A549 (cell line): ENCODE data around the gene PDF.

Source experiments
- BCL3 ChIP-seq: fragments of >200 bp; sonication (Bioruptor Twin); formaldehyde crosslinking; IDR thresholded peaks from 3 replicates; pipeline ENCODE4 v1.6.1; 2016
- CTCF ChIP-seq: fragments of >200 bp; sonication (Bioruptor Twin); formaldehyde crosslinking; IDR thresholded peaks from 3 replicates; pipeline ENCODE4 v1.5.1; 2016
- JUNB ChIP-seq: fragments of >200 bp; sonication (Bioruptor Twin); formaldehyde crosslinking; IDR thresholded peaks from 2 replicates; pipeline ENCODE4 v1.6.1; 2016
- KDM5A ChIP-seq: fragments of 200-600 bp; sonication (generic); IDR thresholded peaks from 2 replicates; pipeline ENCODE4 v1.6.1; 2016; ENCODE audit warnings: antibody characterized with exemption, mild to moderate bottlenecking
- MAFK ChIP-seq: fragments of 450-650 bp; IDR thresholded peaks from 2 replicates; pipeline ENCODE4 v1.6.1; 2014; ENCODE audit not compliant: partially characterized antibody
- MAX ChIP-seq: IDR thresholded peaks from 2 replicates; pipeline ENCODE4 v1.6.1; 2012
- PBX3 ChIP-seq: IDR thresholded peaks from 2 replicates; pipeline ENCODE4 v1.6.1; 2012
- POLR2A ChIP-seq: IDR thresholded peaks from 2 replicates; pipeline ENCODE4 v1.6.1; 2012; ENCODE audit warnings: mild to moderate bottlenecking, low read length
- POLR2AphosphoS2 ChIP-seq: conservative IDR thresholded peaks from 2 replicates; pipeline ENCODE4 v1.6.1; 2012; ENCODE audit warnings: low read length, improper control_type of control experiment, inconsistent platforms
- RAD21 ChIP-seq, 2 experiments: fragments of >200 bp in 1 of 2; sonication (Bioruptor Twin) in 1 of 2; formaldehyde crosslinking in 1 of 2; IDR thresholded peaks in 1 of 2; conservative IDR thresholded peaks in 1 of 2; 2 replicates in 1 of 2; 3 replicates in 1 of 2; pipeline ENCODE4 v1.6.1; 2012 to 2018; ENCODE audit warnings: inconsistent platforms in 1 of 2
- REST ChIP-seq: fragments of 200-600 bp; sonication (generic); IDR thresholded peaks from 2 replicates; pipeline ENCODE4 v1.6.1; 2016; ENCODE audit warnings: antibody characterized with exemption, mild to moderate bottlenecking, moderate library complexity
- RFX5 ChIP-seq: fragments of 450-650 bp; IDR thresholded peaks from 2 replicates; pipeline ENCODE4 v1.7.1; 2014; ENCODE audit warnings: antibody characterized with exemption, mild to moderate bottlenecking, moderate library complexity
- SMC3 ChIP-seq: fragments of >200 bp; sonication (Bioruptor Twin); formaldehyde crosslinking; IDR thresholded peaks from 3 replicates; pipeline ENCODE4 v1.6.1; 2018; ENCODE audit warnings: inconsistent platforms
- TP53 ChIP-seq: fragments of 250-450 bp; sonication (Bioruptor Pico); IDR thresholded peaks from 2 replicates; pipeline ENCODE4 v1.5.0; 2021; ENCODE audit warnings: mild to moderate bottlenecking, moderate library complexity

GRCh38 chr16:69277413-69277812 is 53.0 kb downstream of the PDF start:
- no peak for TF ChIP-seq JUNB
- no peak for TF ChIP-seq REST
- TF ChIP-seq CTCF: no peak
- TF ChIP-seq MAFK: no peak
- TF ChIP-seq TP53 (CRISPR knock-in tag): no peak
- no peak for TF ChIP-seq SMC3
- no peak for TF ChIP-seq POLR2A
- TF ChIP-seq PBX3: no peak
- no peak for TF ChIP-seq RFX5
- TF ChIP-seq BCL3: no peak
- TF ChIP-seq POLR2AphosphoS2: no peak
- TF ChIP-seq KDM5A: no peak
- TF ChIP-seq RAD21 (conservative IDR thresholded peaks at IDR 0.05 in 1 of 2, IDR thresholded peaks at IDR 0.05 in 1 of 2): no peak
- TF ChIP-seq MAX: no peak
